HG02763 (cell line): Measurements from ENCODE around the gene PNPLA7.
"Not testable (repeated sequence)": the region's sequence is repeated elsewhere in the genome, so short reads cannot be mapped to it uniquely, and the experiment has no call there.

Source experiments
- ATAC-seq: cut with Tn5 transposase; IDR thresholded peaks from one replicate; pipeline ENCODE4 v1.9.1; 2021; ENCODE audit warnings: mild to moderate bottlenecking, moderate library complexity; ENCODE audit not compliant: unreplicated experiment

The PNPLA7 gene

DNA sequence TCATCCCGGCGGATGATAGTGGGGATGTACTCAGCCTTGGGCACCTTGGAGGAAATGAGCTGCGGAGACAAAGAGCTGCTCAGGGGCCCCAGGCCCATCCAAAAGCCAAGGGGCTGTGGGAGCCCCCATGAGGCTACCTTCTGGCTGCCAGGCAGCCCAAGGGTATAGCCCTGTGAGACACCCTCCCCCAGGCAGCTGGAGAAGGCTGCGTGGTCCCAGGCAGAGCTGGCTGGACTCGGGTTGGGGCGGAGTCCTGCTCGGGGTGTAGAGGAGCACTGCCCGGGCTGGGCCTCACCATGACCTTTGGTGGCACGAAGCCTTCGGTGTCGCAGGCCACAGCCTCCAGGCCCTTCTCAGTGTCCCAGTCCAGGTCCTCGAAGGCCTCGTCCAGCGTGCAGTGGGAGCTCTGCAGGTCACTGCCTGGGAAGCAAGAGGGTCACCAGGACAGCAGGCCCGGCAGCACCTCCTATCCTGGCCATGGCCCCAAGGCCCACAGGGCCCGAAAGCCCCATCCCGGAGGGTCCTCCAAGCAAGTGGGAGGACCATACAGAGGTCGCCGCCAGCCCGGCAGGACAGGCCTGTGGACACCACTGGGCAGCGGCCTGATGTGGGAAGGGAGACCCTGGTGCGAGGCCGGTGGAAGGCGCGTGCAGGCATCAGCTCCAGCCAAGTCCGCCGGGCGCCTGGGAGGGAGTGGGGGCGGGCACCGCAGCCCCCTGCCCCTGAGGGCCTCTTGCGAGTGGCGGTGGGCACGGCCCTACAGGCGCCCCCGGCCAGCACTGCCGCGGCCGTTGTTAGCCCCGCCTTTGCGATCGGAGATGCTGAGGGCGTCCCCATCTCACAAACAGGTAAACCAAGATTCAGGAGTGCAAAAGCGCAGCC, 97.2 kb downstream of the PNPLA7 start:
- ATAC-seq = no peak

GRCh38 chr9:137452006-137452760, 98.0 kb downstream of the PNPLA7 start:
- ATAC-seq = no peak

DNA sequence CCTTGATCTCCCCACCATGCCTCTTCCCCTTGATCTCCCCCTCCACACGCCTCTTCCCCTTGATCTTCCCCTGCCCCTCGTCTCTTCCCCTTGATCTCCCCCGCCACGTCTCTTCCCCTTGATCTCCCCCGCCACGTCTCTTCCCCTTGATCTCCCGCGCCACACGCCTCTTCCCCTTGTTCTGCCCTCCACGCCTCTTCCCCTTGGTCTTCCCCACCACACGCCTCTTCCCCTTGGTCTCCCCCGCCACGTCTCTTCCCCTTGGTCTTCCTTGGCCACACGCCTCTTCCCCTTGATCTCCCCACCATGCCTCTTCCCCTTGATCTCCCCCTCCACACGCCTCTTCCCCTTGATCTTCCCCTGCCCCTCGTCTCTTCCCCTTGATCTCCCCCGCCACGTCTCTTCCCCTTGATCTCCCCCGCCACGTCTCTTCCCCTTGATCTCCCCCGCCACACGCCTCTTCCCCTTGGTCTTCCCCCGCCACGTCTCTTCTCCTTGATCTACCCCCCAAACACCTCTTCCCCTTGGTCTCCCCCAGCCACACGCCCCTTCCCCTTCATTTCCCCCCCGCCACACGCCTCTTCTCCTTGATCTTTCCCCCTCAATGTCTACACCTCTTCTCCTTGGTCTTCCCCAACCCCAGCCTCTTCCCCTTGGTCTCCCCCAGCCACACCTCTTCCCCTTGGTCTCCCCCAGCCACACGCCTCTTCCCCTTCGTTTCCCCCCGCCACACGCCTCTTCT, 98.8 kb downstream of the PNPLA7 start:
- not testable (repeated sequence) for ATAC-seq

GRCh38 chr9:137450539-137451222, 99.5 kb downstream of the PNPLA7 start:
- ATAC-seq = not testable (repeated sequence)

DNA sequence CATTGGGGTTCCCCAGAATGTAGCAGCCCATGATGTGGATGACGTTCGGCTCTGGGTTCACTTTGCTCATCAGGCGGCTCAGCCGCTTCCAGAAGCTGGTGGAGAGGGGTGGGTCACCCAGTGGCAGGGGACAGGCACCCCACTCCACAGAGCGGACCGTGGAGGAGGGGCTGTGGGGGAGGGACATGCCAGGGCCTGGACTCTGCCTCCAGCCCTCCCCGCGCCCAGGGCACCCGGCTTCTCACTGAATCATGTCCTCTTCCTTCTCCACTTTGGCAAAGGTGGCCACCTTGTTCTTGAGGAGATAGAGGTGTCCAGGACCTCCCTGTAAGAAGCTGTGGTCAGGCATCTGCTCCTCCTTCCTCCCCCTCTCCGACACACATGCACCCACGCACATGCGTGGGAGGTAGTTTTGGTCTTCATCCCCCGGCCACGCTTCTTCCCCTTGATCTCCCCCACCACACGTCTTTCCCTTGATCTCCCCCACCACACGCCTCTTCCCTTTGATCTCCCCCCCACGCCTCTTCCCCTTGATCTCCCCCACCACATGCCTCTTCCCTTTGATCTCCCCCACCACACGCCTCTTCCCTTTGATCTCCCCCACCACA, 100.2 kb downstream of the PNPLA7 start:
- ATAC-seq = no peak

DNA sequence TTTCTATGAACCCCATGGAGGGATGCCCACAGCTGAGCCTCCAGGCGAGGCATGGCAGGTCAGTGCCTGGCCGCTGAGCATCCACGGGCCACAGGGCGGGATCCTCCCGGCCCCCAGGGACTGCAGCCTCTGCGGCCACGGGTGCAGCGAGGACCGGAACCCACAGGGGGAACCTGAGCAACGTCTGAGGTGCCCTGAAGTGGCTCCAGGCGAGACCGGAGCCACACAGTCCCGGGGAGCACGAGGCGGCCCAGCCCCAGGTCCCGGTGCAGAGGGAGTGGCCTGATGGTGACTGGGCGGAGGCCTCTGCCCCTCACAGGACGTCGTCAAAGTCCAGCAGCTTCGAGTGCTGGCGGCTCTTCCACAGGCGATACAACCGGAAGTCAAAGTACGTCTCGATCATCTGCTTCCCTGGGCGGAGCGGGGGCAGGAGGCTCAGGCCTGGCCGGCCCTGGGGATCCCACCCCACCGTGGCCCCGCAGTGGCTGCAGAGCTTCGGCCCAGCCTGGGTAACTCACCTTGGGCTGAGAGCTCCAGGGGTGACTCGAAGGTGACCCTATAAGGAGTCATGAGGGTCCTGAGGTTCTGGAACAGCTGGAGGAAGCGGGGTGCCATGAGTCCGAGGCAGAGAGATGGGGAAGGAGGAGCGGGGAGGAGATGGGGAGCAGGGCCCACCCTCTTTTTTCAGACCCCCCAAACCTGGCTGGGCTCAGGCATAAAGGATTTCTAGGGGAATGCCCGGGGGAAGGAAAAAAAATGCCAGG, 100.9 kb downstream of the PNPLA7 start:
- ATAC-seq = no peak

DNA sequence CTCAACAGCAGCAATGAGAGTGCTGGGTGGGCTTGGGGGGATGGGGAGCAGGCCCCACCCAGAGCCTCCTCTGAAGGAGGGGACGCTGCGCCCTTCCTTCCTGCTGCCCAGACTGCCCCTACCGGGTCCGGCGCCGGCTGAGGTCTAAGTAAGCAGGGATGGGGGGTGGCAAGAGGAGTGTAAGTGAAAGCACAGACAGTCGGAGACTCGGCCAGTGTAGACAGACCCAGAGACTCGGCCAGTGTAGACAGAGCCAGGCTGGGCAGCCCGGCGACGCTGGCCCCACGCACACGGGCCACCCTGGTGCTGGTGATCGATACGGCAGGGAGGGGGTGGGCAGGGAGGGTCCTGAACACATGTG, 101.6 kb downstream of the PNPLA7 start:
- no peak for ATAC-seq

GRCh38 chr9:137447722-137448601, 102.2 kb downstream of the PNPLA7 start:
- ATAC-seq = no peak

DNA sequence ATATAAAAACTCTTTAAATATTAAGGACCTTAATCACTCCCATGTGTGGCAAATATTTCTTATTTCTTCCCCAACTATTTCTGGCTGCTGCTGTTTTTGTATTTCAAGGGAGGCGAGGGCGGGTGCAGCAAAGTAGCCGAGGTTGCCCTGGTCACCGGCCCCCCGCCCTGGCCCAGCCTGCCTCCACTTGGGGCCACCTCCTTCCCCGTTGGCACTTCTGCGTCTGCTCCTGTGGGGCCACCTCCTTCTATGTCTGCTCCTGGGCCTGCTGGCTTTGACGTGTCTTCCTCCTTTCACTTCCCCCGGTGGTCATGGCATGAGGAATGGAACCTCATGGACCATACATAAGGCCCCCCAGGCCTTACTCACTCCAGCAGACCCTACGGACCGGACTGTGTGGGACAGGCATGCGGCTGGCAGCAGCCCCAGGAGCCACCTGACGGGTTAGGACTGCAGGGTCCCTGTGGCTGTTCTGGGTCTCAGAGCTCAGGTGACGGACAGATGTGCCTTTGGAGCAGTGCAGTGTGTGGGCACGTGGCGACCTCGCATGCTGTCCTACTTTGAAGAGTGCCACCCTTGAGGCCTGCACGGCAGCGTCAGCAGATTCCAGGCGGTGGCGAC, 103.2 kb downstream of the PNPLA7 start:
- no peak for ATAC-seq

DNA sequence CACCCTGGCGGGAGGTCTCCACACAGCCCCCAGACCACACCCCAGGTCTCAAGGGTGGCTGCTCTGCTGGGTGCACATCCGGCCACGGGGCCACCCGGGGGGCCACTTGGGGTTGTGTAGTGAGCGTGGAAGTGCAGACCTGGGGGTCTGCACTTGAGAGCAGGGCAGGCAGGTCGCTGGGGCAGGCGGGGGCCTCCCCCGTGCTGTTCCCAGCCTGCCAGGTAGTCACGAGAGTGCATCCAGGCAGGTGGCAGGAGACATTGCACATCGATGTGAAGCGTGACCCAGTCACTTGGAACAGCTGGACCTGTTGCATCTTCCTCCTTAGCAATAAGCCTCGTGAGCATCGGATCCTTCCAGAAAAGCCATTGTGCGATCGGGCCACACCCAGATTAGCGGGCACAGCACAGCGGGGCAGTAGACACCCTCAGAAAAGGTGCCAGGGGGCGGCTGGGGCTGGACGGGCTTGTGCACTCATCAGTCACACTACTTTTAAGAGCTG, 104.2 kb downstream of the PNPLA7 start:
- no peak for ATAC-seq

DNA sequence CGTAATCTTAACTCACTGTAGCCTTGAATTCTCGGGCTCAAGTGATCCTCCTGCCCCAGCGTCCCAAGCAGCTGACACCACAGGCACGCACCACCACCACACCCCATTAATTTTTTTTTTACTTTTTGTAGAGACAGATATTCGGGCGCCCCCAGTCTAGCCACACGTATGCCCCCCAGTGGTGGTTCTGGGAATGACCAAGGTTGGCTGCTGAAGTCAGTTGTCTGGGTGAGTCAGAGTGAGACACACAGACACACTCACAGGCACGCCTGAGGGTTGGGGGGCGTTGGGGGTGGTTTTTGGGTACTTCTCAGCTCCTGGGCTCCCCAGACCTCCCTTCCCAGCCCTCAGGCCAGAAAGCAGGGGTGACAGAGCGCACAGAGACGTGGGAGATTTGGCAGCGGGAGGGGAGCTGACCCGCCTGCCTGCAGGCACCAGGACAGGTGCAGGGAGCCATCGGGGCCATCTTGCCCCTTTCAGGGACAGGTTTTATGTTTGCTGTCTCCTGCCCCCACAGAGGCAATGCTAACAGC, 104.9 kb downstream of the PNPLA7 start:
- ATAC-seq = no peak

DNA sequence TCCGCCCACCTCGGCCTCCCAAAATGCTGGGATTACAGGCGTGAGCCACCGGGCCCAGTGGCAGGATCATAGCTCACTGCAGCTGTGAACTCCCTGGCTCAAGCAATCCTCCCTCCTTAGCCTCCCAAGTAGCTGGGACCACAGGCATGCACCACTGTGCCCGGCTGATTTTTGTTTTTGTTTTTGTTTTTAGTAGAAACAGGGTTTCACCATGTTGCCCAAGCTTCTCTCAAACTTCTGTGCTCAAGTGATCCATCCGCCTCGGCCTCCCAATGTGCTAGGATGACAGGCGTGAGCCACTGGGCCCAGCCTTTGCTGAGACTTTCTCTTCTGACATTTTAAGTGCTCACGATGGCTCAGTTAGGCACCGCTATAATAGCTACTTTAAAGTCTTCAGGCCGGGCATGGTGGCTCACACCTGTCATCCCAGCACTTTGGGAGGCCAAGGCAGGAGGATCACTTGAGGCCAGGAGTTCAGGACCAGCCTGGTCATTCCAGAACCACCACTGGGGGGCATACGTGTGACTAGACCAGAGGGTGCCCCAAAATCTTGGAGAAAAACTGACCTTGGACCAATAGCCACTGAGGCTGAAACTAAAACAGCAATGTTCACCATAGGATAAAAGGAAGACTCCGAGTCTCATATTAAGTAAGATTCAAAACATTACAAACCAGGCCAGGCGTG, 106.0 kb downstream of the PNPLA7 start:
- no peak for ATAC-seq

GRCh38 chr9:137441935-137442321, 108.3 kb downstream of the PNPLA7 start:
- no peak for ATAC-seq

GRCh38 chr9:137441289-137441934, 108.8 kb downstream of the PNPLA7 start, which contains the start of gene ENTPD8:
Gene ENTPD8 (minus strand): TSS chr9:137441357. CDS start chr9:137438285, 3,072 bp downstream.
- no peak for ATAC-seq

DNA sequence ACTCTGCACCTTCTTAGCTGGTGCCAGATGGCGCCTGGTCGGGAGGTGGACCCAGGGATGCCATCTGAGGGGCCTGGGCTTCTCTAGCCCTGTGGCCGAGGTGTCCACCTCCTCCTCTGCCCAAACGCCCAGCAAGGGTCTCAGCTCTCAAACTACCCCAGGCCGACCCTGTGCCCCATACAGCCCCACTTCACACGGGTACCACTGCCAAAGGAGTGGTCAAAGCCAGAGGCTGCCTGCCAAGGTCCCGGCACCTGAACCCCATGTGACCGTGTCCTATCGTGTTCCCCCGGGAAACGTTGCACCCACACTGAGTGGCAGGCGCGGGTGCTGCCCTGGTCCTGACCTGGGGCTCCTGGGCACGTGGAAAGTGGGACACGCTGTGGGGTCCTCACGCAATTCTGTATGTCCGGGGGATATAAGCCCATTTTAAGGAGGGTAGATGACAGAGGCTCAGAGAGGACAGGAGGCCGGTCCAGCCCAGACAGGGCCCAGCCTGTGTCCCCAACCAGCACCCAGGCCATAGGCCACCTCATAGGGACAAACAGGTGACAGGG, 111.0 kb downstream of the PNPLA7 start:
- no peak for ATAC-seq

DNA sequence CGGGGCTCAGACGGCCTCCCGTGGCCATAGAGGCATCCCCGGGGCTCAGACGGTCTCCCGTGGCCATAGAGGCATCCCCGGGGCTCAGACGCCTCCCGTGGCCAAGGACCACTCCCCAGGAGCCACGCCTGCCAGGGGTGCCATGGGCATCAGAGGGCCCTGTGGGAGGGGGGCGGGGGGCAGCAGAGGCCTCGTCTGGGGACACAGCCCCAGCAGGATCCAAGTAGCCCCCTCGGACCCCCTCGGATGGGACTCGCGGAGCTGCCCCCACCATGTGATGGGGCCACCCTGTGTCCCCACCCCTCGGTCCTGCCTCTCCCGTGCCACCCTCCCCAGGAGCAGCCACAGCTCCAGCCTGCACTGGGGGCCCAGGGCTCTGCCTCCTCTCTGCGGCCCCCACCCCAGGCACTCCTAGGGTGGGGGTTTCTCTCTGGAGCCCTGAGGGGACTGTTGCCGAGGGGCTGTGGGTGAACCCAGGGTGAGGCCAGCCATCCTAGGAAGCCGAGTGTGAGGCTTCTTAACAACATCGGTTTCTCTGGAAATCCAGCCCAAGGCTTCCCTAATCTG, 111.5 kb downstream of the PNPLA7 start:
- no peak for ATAC-seq
